ENCODE data around the gene GALNTL6.

- TF ChIP-seq EZH2 (IDR thresholded peaks at IDR 0.05; ENCODE audit: low read length, missing control alignments): no peak
- TF ChIP-seq, protein P1, sequence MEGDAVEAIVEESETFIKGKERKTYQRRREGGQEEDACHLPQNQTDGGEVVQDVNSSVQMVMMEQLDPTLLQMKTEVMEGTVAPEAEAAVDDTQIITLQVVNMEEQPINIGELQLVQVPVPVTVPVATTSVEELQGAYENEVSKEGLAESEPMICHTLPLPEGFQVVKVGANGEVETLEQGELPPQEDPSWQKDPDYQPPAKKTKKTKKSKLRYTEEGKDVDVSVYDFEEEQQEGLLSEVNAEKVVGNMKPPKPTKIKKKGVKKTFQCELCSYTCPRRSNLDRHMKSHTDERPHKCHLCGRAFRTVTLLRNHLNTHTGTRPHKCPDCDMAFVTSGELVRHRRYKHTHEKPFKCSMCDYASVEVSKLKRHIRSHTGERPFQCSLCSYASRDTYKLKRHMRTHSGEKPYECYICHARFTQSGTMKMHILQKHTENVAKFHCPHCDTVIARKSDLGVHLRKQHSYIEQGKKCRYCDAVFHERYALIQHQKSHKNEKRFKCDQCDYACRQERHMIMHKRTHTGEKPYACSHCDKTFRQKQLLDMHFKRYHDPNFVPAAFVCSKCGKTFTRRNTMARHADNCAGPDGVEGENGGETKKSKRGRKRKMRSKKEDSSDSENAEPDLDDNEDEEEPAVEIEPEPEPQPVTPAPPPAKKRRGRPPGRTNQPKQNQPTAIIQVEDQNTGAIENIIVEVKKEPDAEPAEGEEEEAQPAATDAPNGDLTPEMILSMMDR (conservative IDR thresholded peaks at IDR 0.05 in 1 of 2, IDR thresholded peaks at IDR 0.05 in 1 of 2; ENCODE audit: low read depth in 1 of 2, low read length in 2 of 2): no peak
These were observed 1166.1 kb downstream of the GALNTL6 start for GRCh38 chr4:172979332-172979731.
